ENCODE results near the gene CDKN2A. TPM values are rescaled to one million over a fixed set of nuclear protein-coding genes. Genes with fewer than 3 reads are reported as not detected.
"Not testable (repeated sequence)": the region's sequence is repeated elsewhere in the genome, so short reads cannot be mapped to it uniquely, and the experiment has no call there.

CDKN2A gene
- total RNA-seq, 1 experiment from 2014 or later = 0.35 TPM

DNA sequence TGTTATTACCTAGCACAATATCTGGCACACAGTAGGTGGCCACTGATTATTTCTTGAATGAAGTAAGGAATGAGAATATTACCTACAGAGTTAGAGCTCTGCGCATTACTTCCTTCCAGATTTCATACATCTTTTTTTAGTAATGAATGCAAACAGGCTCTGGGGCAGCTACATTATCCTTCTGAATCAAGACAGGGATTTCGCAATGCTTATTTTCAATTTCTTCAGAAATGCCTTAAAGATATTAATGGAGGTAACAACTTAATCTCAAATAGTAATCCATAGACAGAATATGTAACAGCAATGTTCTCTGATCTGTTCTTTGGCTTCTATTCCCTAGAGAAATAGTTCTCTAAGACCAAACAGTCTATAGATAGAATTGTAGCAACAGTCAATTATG, 32.6 kb downstream of the CDKN2A start:
- no peak overlapping the region for H3K14ac ChIP-seq (ENCODE audit: insufficient read depth, low read length)
- peaks cover 0 to 2% (median 0%) of the 10 kb centered on the region in 3 experiments; a peak in 1 of 7 replicates for H3K36me3 Mint-ChIP-seq (ENCODE audit: insufficient read depth in 1 of 3, low read depth in 3 of 3)
- WGBS (ENCODE audit: extremely low coverage, insufficient read length, low lambda C conversion rate) = no CpG with 5 or more reads among the region's 2 CpGs

DNA sequence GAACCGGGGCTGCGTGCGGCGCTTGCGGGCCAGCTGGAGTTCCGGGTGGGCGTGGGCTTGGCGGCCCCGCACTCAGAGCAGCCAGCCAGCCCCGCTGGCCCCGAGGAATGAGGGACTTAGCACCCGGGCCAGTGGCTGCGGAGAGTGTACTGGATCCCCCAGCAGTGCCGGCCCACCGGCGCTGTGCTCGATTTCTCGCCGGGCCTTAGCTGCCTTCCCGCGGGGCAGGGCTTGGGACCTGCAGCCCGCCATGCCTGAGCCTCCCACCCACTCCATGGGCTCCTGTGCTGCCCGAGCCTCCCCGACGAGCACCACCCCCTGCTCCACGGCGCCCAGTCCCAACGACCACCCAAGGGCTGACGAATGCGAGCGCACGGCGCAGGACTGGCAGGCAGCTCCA, 34.9 kb downstream of the CDKN2A start:
- H4K5ac ChIP-seq (ENCODE audit: insufficient read length, low read depth, low read length); H3K4me2 ChIP-seq (ENCODE audit: insufficient read depth, insufficient read length, low read length); H3K9ac ChIP-seq (ENCODE audit: extremely low read depth, insufficient read length, low read length); H2BK120ac ChIP-seq (ENCODE audit: low read depth, low read length, poor library complexity, severe bottlenecking); H3K4me1 Mint-ChIP-seq; H3K27ac Mint-ChIP-seq; H3K27ac ChIP-seq (ENCODE audit: insufficient read length, low read depth, low read length); H3K4ac ChIP-seq (ENCODE audit: low read depth, low read length); H2BK5ac ChIP-seq (ENCODE audit: insufficient read length, low read length); H2BK20ac ChIP-seq (ENCODE audit: low read depth, low read length, poor library complexity, severe bottlenecking); DNase-seq; H3K14ac ChIP-seq (ENCODE audit: insufficient read depth, low read length); H3K9me3 ChIP-seq (ENCODE audit: control insufficient read depth, low read depth, low read length); H3K36me3 Mint-ChIP-seq (ENCODE audit: insufficient read depth in 1 of 3, low read depth in 3 of 3); H3K23ac ChIP-seq (ENCODE audit: insufficient read length, low read depth, low read length); H2BK15ac ChIP-seq (ENCODE audit: low read depth, low read length); H3T11ph ChIP-seq (ENCODE audit: low read length); H3K79me2 ChIP-seq (ENCODE audit: insufficient read depth, low read length); H3K4me3 Mint-ChIP-seq; H3K56ac ChIP-seq (ENCODE audit: insufficient read length, low read depth, low read length); H3K23me2 ChIP-seq (ENCODE audit: insufficient read length, low read depth, low read length, poor library complexity, severe bottlenecking); H2AK5ac ChIP-seq (ENCODE audit: insufficient read length, low read length); H3K79me1 ChIP-seq (ENCODE audit: insufficient read depth, low read depth, low read length, poor library complexity, severe bottlenecking); H2AFZ ChIP-seq (ENCODE audit: low read length); H3K9me3 Mint-ChIP-seq; H4K20me1 ChIP-seq (ENCODE audit: control insufficient read depth, insufficient read depth, insufficient read length); H2BK12ac ChIP-seq (ENCODE audit: insufficient read length, low read depth, low read length); H4K8ac ChIP-seq (replicated peaks; ENCODE audit: insufficient read length, low read depth, low read length); H3K27me3 ChIP-seq (ENCODE audit: insufficient read depth, low read length); H3K4me1 ChIP-seq (ENCODE audit: insufficient read depth, low read length); H3K18ac ChIP-seq (ENCODE audit: insufficient read length, low read depth, low read length); H4K91ac ChIP-seq (ENCODE audit: insufficient read length, low read depth, low read length): not testable (repeated sequence)
- peaks cover 44% of the 10 kb centered on the region for H3K27me3 Mint-ChIP-seq (ENCODE audit: low read depth)
- WGBS (ENCODE audit: extremely low coverage, insufficient read length, low lambda C conversion rate) = no CpG with 5 or more reads among the region's 33 CpGs

More for the DNA sequence above, 32.6 kb downstream of the CDKN2A start:
- Histone ChIP-seq H3K79me1 (ENCODE audit: insufficient read depth, low read depth, low read length, poor library complexity, severe bottlenecking) (no peaks in the 10 kb centered on the region), H3K79me2 (ENCODE audit: insufficient read depth, low read length) (no peaks in the 10 kb centered on the region), H3K4ac (ENCODE audit: low read depth, low read length) (no peak overlapping the region), H4K8ac (replicated peaks; ENCODE audit: insufficient read length, low read depth, low read length) (no peak overlapping the region), H4K91ac (ENCODE audit: insufficient read length, low read depth, low read length) (no peak overlapping the region), H2BK120ac (ENCODE audit: low read depth, low read length, poor library complexity, severe bottlenecking) (no peak overlapping the region), H3K27ac (ENCODE audit: insufficient read length, low read depth, low read length) (no peak overlapping the region), H4K20me1 (ENCODE audit: control insufficient read depth, insufficient read depth, insufficient read length) (no peaks in the 10 kb centered on the region), H3K18ac (ENCODE audit: insufficient read length, low read depth, low read length) (no peak overlapping the region), H3K27me3 (ENCODE audit: insufficient read depth, low read length) (peaks cover 27% of the 10 kb centered on the region), H3K23me2 (ENCODE audit: insufficient read length, low read depth, low read length, poor library complexity, severe bottlenecking) (peaks cover 4% of the 10 kb centered on the region), H3K4me1 (ENCODE audit: insufficient read depth, low read length) (no peaks in the 10 kb centered on the region; the same call in 1 of the 2 replicates), H4K5ac (ENCODE audit: insufficient read length, low read depth, low read length) (no peak overlapping the region), H2BK20ac (ENCODE audit: low read depth, low read length, poor library complexity, severe bottlenecking) (no peak overlapping the region), H2AK5ac (ENCODE audit: insufficient read length, low read length) (no peak overlapping the region), H2BK15ac (ENCODE audit: low read depth, low read length) (no peak overlapping the region), H3K56ac (ENCODE audit: insufficient read length, low read depth, low read length) (no peak overlapping the region), H3K4me2 (ENCODE audit: insufficient read depth, insufficient read length, low read length) (no peak overlapping the region), H3K23ac (ENCODE audit: insufficient read length, low read depth, low read length) (no peak overlapping the region), H3K9ac (ENCODE audit: extremely low read depth, insufficient read length, low read length) (no peak overlapping the region), H2AFZ (ENCODE audit: low read length) (no peak overlapping the region), H2BK12ac (ENCODE audit: insufficient read length, low read depth, low read length) (no peak overlapping the region), H3K9me3 (ENCODE audit: control insufficient read depth, low read depth, low read length) (no peaks in the 10 kb centered on the region), H2BK5ac (ENCODE audit: insufficient read length, low read length) (no peak overlapping the region), H3T11ph (ENCODE audit: low read length) (no peak overlapping the region)
- DNase-seq = no peak
- peaks cover 10 to 16% of the 10 kb centered on the region in 2 experiments; a peak in 3 of 4 replicates for H3K4me1 Mint-ChIP-seq
- H3K4me3 Mint-ChIP-seq = no peak overlapping the region
- TF ChIP-seq, protein P1, sequence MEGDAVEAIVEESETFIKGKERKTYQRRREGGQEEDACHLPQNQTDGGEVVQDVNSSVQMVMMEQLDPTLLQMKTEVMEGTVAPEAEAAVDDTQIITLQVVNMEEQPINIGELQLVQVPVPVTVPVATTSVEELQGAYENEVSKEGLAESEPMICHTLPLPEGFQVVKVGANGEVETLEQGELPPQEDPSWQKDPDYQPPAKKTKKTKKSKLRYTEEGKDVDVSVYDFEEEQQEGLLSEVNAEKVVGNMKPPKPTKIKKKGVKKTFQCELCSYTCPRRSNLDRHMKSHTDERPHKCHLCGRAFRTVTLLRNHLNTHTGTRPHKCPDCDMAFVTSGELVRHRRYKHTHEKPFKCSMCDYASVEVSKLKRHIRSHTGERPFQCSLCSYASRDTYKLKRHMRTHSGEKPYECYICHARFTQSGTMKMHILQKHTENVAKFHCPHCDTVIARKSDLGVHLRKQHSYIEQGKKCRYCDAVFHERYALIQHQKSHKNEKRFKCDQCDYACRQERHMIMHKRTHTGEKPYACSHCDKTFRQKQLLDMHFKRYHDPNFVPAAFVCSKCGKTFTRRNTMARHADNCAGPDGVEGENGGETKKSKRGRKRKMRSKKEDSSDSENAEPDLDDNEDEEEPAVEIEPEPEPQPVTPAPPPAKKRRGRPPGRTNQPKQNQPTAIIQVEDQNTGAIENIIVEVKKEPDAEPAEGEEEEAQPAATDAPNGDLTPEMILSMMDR (conservative IDR thresholded peaks at IDR 0.05) = no peak
- peaks cover 66% of the 10 kb centered on the region for H3K27me3 Mint-ChIP-seq (ENCODE audit: low read depth)
- peaks cover 0 to 7% of the 10 kb centered on the region in 2 experiments for H3K9me3 Mint-ChIP-seq
- no peak overlapping the region for H3K27ac Mint-ChIP-seq

Data from H9 (cell line).